KMS-11 (cell line): Measurements from ENCODE around the gene MOCS2.

Source experiments
- H2AFZ ChIP-seq: fragments of 200-600 bp; sonication (generic); 2 replicates; pipeline ENCODE4 v1.6.1; 2016; ENCODE audit warnings: antibody characterized with exemption, mixed run types, low read depth
- H3K27ac ChIP-seq: fragments of 200-600 bp; sonication (generic); 2 replicates; pipeline ENCODE4 v1.6.1; 2016; ENCODE audit warnings: mild to moderate bottlenecking, mixed run types
- H3K27me3 ChIP-seq: fragments of 200-600 bp; sonication (generic); 2 replicates; pipeline ENCODE4 v1.6.1; 2017; ENCODE audit warnings: mild to moderate bottlenecking, low read depth, mixed run types, moderate library complexity; ENCODE audit not compliant: insufficient read depth
- H3K36me3 ChIP-seq: fragments of 200-600 bp; sonication (generic); 2 replicates; pipeline ENCODE4 v1.6.1; 2017; ENCODE audit warnings: mild to moderate bottlenecking, mixed run types; ENCODE audit not compliant: insufficient read depth
- H3K4me1 ChIP-seq: fragments of 200-600 bp; sonication (generic); 2 replicates; pipeline ENCODE4 v1.6.1; 2016; ENCODE audit warnings: mild to moderate bottlenecking, low read depth, mixed run types; ENCODE audit not compliant: poor library complexity, severe bottlenecking
- H3K4me2 ChIP-seq: fragments of 200-600 bp; sonication (generic); 2 replicates; pipeline ENCODE4 v1.7.0; 2016; ENCODE audit warnings: mild to moderate bottlenecking, mixed run types
- H3K4me3 ChIP-seq: fragments of 200-600 bp; sonication (generic); IDR thresholded peaks from 2 replicates; pipeline ENCODE4 v1.6.1; 2017; ENCODE audit warnings: low read depth, low read length, mixed read lengths; ENCODE audit not compliant: insufficient read depth
- H3K79me2 ChIP-seq: fragments of 200-600 bp; sonication (generic); 2 replicates; pipeline ENCODE4 v1.6.1; 2016; ENCODE audit warnings: low read depth, mixed run types; ENCODE audit not compliant: insufficient read depth
- H3K9ac ChIP-seq: fragments of 200-600 bp; sonication (generic); 2 replicates; pipeline ENCODE4 v1.6.1; 2016; ENCODE audit warnings: mild to moderate bottlenecking, mixed run types
- H4K20me1 ChIP-seq: fragments of 200-600 bp; sonication (generic); 2 replicates; pipeline ENCODE4 v1.6.1; 2016; ENCODE audit warnings: mild to moderate bottlenecking, mixed run types; ENCODE audit not compliant: insufficient read depth
- CTCF ChIP-seq: fragments of 200-600 bp; sonication (generic); conservative IDR thresholded peaks from 2 replicates; pipeline ENCODE4 v1.6.1; 2017; ENCODE audit warnings: low read depth, mild to moderate bottlenecking, antibody characterized with exemption, low read length, moderate library complexity, mixed read lengths

MOCS2 gene

GRCh38 chr5:53067641-53068040 lies 41.9 kb downstream of the MOCS2 start:
- no peak overlapping the region for H3K4me2 ChIP-seq
- no peak overlapping the region for H2AFZ ChIP-seq
- no peaks in the 10 kb centered on the region for H3K36me3 ChIP-seq
- no peaks in the 10 kb centered on the region for H4K20me1 ChIP-seq
- no peak for TF ChIP-seq CTCF
- no peaks in the 10 kb centered on the region for H3K27me3 ChIP-seq
- no peaks in the 10 kb centered on the region for H3K4me1 ChIP-seq
- no peak overlapping the region for H3K9ac ChIP-seq
- H3K27ac ChIP-seq = no peak overlapping the region
- no peak overlapping the region for H3K4me3 ChIP-seq
- no peaks in the 10 kb centered on the region for H3K79me2 ChIP-seq

GRCh38 chr5:53066088-53066487 lies 43.5 kb downstream of the MOCS2 start:
- Histone ChIP-seq H3K4me2 (no peak overlapping the region), H3K27me3 (no peaks in the 10 kb centered on the region), H3K36me3 (no peaks in the 10 kb centered on the region), H3K4me1 (no peaks in the 10 kb centered on the region), H2AFZ (no peak overlapping the region), H3K79me2 (no peaks in the 10 kb centered on the region), H3K4me3 (no peak overlapping the region), H4K20me1 (no peaks in the 10 kb centered on the region), H3K9ac (no peak overlapping the region), H3K27ac (no peak overlapping the region)
- TF ChIP-seq CTCF = no peak

- Histone ChIP-seq H3K36me3 (no peaks in the 10 kb centered on the region), H4K20me1 (no peaks in the 10 kb centered on the region), H3K4me2 (no peak overlapping the region), H3K9ac (no peak overlapping the region), H3K4me3 (no peak overlapping the region), H3K27ac (no peak overlapping the region), H3K4me1 (no peaks in the 10 kb centered on the region), H3K79me2 (no peaks in the 10 kb centered on the region), H2AFZ (no peak overlapping the region), H3K27me3 (no peaks in the 10 kb centered on the region)
- TF ChIP-seq CTCF = no peak
Observed at GRCh38 chr5:53063791-53064190, 45.8 kb downstream of the MOCS2 start.

GRCh38 chr5:53063176-53063575 lies 46.4 kb downstream of the MOCS2 start:
- Histone ChIP-seq H3K4me2 (no peak overlapping the region), H3K27me3 (no peaks in the 10 kb centered on the region), H3K36me3 (no peaks in the 10 kb centered on the region), H2AFZ (no peak overlapping the region), H4K20me1 (no peaks in the 10 kb centered on the region), H3K4me3 (no peak overlapping the region), H3K9ac (no peak overlapping the region), H3K79me2 (no peaks in the 10 kb centered on the region), H3K4me1 (no peaks in the 10 kb centered on the region), H3K27ac (no peak overlapping the region)
- no peak for TF ChIP-seq CTCF

GRCh38 chr5:53059281-53059680 lies 50.3 kb downstream of the MOCS2 start:
- H3K4me3 ChIP-seq = no peak overlapping the region
- TF ChIP-seq CTCF = no peak

More at GRCh38 chr5:53059281-53059680, 50.3 kb downstream of the MOCS2 start:
- no peak overlapping the region for H3K27ac ChIP-seq
- H3K27me3 ChIP-seq = no peaks in the 10 kb centered on the region
- H3K4me1 ChIP-seq = no peaks in the 10 kb centered on the region
- H2AFZ ChIP-seq = no peak overlapping the region
- H3K79me2 ChIP-seq = no peaks in the 10 kb centered on the region
- H4K20me1 ChIP-seq = no peaks in the 10 kb centered on the region
- H3K4me2 ChIP-seq = no peak overlapping the region
- no peak overlapping the region for H3K9ac ChIP-seq
- no peaks in the 10 kb centered on the region for H3K36me3 ChIP-seq
